Neutrophil (primary cell): ENCODE results near the gene ZMYM4.

ENCODE experiments used
- H3K27ac ChIP-seq: fragments of 200-600 bp; sonication (generic); 2 replicates; pipeline ENCODE4 v1.5.1; 2016; ENCODE audit warnings: mild to moderate bottlenecking, moderate library complexity
- H3K27me3 ChIP-seq: fragments of 200-600 bp; sonication (generic); 2 replicates; pipeline ENCODE4 v1.6.0; 2016; ENCODE audit warnings: mild to moderate bottlenecking
- H3K36me3 ChIP-seq: fragments of 200-600 bp; sonication (generic); 2 replicates; pipeline ENCODE4 v1.5.1; 2017
- H3K4me1 ChIP-seq, 2 experiments: fragments of 200-600 bp in 1 of 2; sonication (generic) in 1 of 2; 1 replicate in 1 of 2; 2 replicates in 1 of 2; pipeline versions ENCODE4 v1.5.1 to v1.6.1; 2013 to 2016; ENCODE audit warnings: low read depth in 1 of 2, low read length in 1 of 2, mild to moderate bottlenecking in 1 of 2, moderate library complexity in 1 of 2; ENCODE audit not compliant: control insufficient read depth in 1 of 2, insufficient read depth in 1 of 2
- H3K4me3 ChIP-seq, 2 experiments: fragments of 200-600 bp in 1 of 2; sonication (generic) in 1 of 2; 1 replicate in 1 of 2; 2 replicates in 1 of 2; pipeline ENCODE4 v1.5.1; 2013 to 2016; ENCODE audit warnings: low read depth in 1 of 2, low read length in 1 of 2, mild to moderate bottlenecking in 1 of 2, moderate library complexity in 1 of 2
- H3K9me3 ChIP-seq: fragments of 200-600 bp; sonication (generic); 2 replicates; pipeline ENCODE4 v1.5.1; 2016
- TF ChIP-seq, protein P1 (sequence below): fragments of 200-600 bp; sonication (generic); IDR thresholded peaks from 2 replicates; pipeline ENCODE4 v1.5.1; 2016; ENCODE audit warnings: antibody characterized with exemption

The ZMYM4 gene

DNA sequence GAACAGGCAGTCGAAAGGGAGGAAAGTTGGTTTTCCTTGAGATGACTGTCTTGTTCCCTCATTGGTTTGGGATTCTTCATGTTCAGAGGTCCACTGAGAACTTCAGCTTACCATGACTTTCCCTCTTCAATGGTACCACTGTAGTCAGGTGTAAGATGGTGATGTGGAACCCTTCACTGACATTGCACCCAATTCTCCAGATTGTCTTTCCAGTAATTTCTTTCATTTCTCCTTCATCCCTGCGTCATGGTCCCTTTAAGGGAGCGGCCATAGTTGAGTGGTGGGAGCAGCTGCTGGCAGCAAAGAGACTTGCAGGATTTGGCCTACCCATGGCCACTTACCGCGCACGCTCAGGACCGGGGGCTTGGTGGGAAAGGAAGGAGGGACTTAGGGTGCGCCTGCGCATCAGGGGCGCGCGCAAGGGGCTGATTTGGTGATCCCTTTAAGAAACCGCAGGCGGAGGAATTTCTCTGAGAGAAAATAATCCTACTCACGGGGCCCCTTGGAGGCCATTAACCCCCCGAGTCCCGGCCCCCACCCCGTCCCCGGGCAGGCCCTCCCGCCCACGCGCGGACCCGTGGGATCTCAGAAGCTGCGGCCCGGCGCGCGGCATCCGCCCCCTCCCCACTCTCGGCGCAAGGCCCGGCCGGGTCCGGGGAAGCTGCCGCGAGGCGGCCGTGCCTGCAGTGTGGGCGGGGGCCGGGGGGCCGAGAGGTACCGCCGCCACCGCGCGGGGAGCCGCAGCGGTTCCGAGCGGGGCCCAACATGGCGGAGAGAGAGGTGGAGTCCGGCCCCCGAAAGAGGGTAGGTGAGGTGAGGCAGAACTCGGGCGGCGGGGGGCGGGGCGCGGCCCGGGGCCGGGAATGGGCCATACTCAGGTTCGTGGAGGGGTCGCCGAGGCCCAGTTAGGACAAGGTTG is at the start of gene ZMYM4:
TSS of gene ZMYM4 (plus strand) at position 428 of the 919 bp plus-strand sequence. CDS start at position 766, 338 bp downstream.
- Histone ChIP-seq H3K36me3 (no peaks in the 10 kb centered on the region), H3K27me3 (no peaks in the 10 kb centered on the region), H3K4me3 (peak within 1 kb of the TSS; percentile 70 to 77), H3K4me1 (peaks cover 14 to 17% of the 10 kb centered on the region in 2 experiments), H3K9me3 (no peaks in the 10 kb centered on the region), H3K27ac (peak within 1 kb of the TSS; percentile 77)
- TF ChIP-seq, protein P1, sequence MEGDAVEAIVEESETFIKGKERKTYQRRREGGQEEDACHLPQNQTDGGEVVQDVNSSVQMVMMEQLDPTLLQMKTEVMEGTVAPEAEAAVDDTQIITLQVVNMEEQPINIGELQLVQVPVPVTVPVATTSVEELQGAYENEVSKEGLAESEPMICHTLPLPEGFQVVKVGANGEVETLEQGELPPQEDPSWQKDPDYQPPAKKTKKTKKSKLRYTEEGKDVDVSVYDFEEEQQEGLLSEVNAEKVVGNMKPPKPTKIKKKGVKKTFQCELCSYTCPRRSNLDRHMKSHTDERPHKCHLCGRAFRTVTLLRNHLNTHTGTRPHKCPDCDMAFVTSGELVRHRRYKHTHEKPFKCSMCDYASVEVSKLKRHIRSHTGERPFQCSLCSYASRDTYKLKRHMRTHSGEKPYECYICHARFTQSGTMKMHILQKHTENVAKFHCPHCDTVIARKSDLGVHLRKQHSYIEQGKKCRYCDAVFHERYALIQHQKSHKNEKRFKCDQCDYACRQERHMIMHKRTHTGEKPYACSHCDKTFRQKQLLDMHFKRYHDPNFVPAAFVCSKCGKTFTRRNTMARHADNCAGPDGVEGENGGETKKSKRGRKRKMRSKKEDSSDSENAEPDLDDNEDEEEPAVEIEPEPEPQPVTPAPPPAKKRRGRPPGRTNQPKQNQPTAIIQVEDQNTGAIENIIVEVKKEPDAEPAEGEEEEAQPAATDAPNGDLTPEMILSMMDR, result no peak

DNA sequence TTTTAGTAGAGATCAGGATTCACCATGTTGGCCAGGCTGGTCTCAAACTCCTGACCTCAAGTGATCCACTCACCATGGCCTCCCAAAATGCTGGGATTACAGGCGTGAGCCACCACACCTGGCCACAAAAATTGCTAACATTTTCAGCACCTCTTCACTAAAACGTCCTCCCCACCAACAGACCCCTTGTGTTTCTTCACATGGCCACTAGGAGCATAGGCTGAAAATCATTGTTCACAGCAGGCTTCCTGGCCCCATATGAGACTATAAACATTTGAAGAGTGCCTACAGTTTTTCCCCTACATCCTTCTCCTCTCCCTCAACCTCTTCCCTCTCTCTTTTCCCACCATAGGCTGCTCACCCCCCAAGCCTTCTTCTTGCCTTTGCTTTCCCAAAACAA is 47.5 kb upstream of the ZMYM4 start:
- no peaks in the 10 kb centered on the region for H3K27me3 ChIP-seq
- no peaks in the 10 kb centered on the region for H3K9me3 ChIP-seq
- no peak overlapping the region for H3K4me3 ChIP-seq
- TF ChIP-seq, protein P1, result no peak
- H3K27ac ChIP-seq, result no peak overlapping the region
- H3K4me1 ChIP-seq, result no peaks in the 10 kb centered on the region
- no peaks in the 10 kb centered on the region for H3K36me3 ChIP-seq

DNA sequence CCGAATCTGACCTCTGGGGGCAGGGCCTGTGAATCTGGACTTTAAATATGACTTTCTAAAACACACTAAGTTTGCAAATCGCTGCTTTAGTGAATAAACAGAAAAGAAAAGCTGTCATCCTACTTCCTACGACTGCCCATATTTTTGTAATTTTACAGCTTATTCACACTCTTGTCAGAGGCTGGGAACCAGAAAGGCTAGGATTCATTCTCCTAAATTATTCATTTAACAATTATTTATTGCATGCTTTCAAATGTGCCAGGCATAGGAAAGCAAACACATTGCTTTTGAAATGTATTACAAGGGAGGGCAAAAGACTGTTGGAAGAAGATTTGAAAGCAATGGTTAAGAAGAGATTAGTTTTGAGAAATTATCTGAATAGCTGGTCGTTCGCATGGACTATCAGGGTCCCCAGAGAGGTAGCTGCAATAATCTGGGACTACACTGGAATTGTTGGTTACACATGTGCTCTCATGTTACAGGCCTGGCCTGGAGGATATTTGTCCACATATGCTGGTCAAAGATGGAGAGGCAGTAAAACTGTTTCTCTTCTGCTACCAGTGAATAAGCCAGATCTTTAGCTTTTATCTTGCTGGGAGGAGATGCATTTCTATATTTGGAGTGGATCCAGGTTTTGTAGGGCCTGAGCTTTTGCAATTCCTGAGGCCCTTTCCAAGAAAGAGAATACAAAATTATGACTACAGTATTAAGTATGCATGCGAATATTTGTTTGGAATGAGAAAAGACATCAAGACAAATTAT is 46.0 kb upstream of the ZMYM4 start:
- H3K27ac ChIP-seq, result no peak overlapping the region
- H3K36me3 ChIP-seq, result no peaks in the 10 kb centered on the region
- H3K4me1 ChIP-seq, result no peaks in the 10 kb centered on the region
- H3K4me3 ChIP-seq, result no peak overlapping the region
- no peaks in the 10 kb centered on the region for H3K27me3 ChIP-seq
- no peaks in the 10 kb centered on the region for H3K9me3 ChIP-seq
- TF ChIP-seq, protein P1, result no peak

DNA sequence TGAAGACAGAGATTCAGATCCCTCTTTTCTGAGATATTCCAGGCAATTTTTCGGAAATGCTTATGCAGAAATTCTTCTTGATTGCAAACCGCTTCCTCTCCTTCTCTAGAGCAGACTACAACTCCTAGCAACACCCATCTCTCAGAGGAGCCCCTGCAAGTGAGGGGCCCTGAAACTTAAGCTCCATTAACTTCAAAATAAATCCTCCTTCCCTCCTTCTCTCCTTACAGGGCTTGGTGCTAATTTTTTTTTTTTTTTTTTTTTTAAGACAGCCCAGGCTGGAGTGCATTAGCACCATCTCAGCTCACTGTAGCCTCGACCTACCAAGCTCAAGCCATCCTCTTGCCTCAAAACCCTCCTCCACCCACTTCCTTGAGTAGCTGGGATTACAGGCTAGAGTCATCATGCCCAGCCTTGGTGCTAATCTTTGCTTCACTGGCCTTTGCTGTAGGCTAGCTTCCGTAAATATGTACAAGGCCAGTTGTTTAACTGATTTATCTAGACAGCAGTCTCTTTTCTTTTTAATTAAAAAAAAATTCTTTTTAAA is 45.4 kb upstream of the ZMYM4 start:
- no peak overlapping the region for H3K27ac ChIP-seq
- H3K4me3 ChIP-seq, result no peak overlapping the region
- H3K9me3 ChIP-seq, result no peaks in the 10 kb centered on the region
- TF ChIP-seq, protein P1, result no peak
- no peaks in the 10 kb centered on the region for H3K4me1 ChIP-seq
- H3K27me3 ChIP-seq, result no peaks in the 10 kb centered on the region
- no peaks in the 10 kb centered on the region for H3K36me3 ChIP-seq

DNA sequence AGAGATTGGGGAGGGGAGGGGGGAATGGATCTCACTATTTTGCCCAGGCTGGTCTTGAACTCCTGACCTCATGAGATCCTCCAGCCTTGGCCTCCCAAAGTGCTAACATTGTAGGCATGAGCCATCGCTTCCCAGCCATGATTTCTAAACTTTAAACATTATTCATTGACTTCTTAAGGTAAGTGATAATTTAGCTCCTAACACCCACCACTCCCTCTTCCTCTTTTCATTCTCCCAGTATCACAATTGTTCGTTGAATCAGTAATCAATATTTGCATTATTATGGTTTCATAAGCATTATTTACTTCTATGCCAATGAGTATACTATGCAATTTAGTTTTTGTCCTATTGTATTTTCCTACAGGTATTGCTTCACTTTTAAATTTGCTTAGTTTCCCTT is 42.0 kb upstream of the ZMYM4 start:
- TF ChIP-seq, protein P1, result no peak
- H3K36me3 ChIP-seq, result no peaks in the 10 kb centered on the region
- no peak overlapping the region for H3K27ac ChIP-seq
- H3K4me3 ChIP-seq, result no peak overlapping the region
- H3K27me3 ChIP-seq, result no peaks in the 10 kb centered on the region
- no peaks in the 10 kb centered on the region for H3K4me1 ChIP-seq
- no peaks in the 10 kb centered on the region for H3K9me3 ChIP-seq
